Activated CD4-positive, alpha-beta T cell treated with anti-CD3 and anti-CD28 coated beads, Interleukin-2, amount 10 ng/mL, durations not matched to agents 7 days and 5 days (primary cell): ENCODE data around the gene NUDT3. TPM values are rescaled to one million over a fixed set of nuclear protein-coding genes. Genes with fewer than 3 reads are reported as not detected.
"Not testable (repeated sequence)": the region's sequence is repeated elsewhere in the genome, so short reads cannot be mapped to it uniquely, and the experiment has no call there.

ENCODE experiments used
- CTCF ChIA-PET: fragments of 350-600 bp; sonication (Branson Sonifier 250); formaldehyde crosslinking; loops from one replicate; lab custom pipeline; 2021; ENCODE audit warnings: antibody characterized with exemption; lab: Charles Lee
- POLR2A ChIA-PET: fragments of 350-600 bp; sonication (Branson Sonifier 250); formaldehyde crosslinking; loops from one replicate; lab custom pipeline; 2021; ENCODE audit warnings: antibody characterized with exemption; lab: Charles Lee
- DNase-seq: peaks from one replicate; pipeline ENCODE4 v3.0.0-alpha.2; 2020
- H3K27ac Mint-ChIP-seq: one replicate; pipeline ENCODE4 v1.8.0; 2021; ENCODE audit warnings: mild to moderate bottlenecking, moderate library complexity, mixed read lengths
- H3K27me3 Mint-ChIP-seq: one replicate; pipeline ENCODE4 v1.8.0; 2021; ENCODE audit warnings: mixed read lengths
- H3K36me3 Mint-ChIP-seq: one replicate; pipeline ENCODE4 v1.8.0; 2021; ENCODE audit warnings: low read depth, mixed read lengths
- H3K4me1 Mint-ChIP-seq: one replicate; pipeline ENCODE4 v1.8.0; 2021; ENCODE audit warnings: mixed read lengths
- H3K4me3 Mint-ChIP-seq: one replicate; pipeline ENCODE4 v1.8.0; 2021; ENCODE audit warnings: mild to moderate bottlenecking, moderate library complexity, mixed read lengths
- H3K9me3 Mint-ChIP-seq: one replicate; pipeline ENCODE4 v1.8.0; 2021; ENCODE audit warnings: mixed read lengths
- total RNA-seq, 2 experiments: library from RNA; stranded (reverse); gene quantifications; one replicate each; pipeline ENCODE4 v1.2.3, GENCODE V29; 2021

Gene NUDT3
- total RNA-seq, 2 experiments from 2014 or later, result 12.4 to 13.3 TPM

- H3K27me3 Mint-ChIP-seq, result no peaks in the 10 kb centered on the region
- ChIA-PET CTCF (interaction anchor here (1.4 kb wide), 1 partner anchor 42 kb away, joined by 3 read pairs; no protein-coding TSS in a partner anchor), POLR2A (no interaction called here)
- H3K9me3 Mint-ChIP-seq, result no peaks in the 10 kb centered on the region
- H3K4me3 Mint-ChIP-seq, result no peak overlapping the region
- H3K36me3 Mint-ChIP-seq, result peaks cover 11% of the 10 kb centered on the region
- DNase-seq, result no peak
- no peak overlapping the region for H3K27ac Mint-ChIP-seq
- H3K4me1 Mint-ChIP-seq, result peaks cover 10% of the 10 kb centered on the region
Observed at GRCh38 chr6:34278833-34279232, 113.6 kb downstream of the NUDT3 start.

DNA sequence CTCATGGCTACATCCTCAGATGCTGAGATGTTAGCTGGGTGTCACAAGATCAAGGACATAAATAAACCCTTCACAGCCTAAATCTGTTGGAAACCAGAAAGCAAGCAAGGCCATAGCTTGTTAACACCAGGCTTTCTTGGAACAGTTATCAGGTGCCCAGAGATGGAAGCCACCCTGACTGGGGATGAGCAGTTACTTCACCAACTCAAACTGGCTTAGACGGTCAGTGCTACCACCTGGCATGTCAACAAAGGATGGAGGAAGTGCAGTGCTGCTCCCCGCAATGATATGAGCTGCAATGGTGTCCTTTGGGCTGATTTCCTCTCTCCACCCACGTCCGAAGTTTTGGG, 114.7 kb downstream of the NUDT3 start:
- Mint-ChIP-seq H3K27me3 (no peaks in the 10 kb centered on the region), H3K36me3 (peaks cover 10% of the 10 kb centered on the region), H3K4me1 (peaks cover 10% of the 10 kb centered on the region), H3K27ac (no peak overlapping the region), H3K9me3 (no peaks in the 10 kb centered on the region), H3K4me3 (no peak overlapping the region)
- ChIA-PET CTCF (interaction anchor here (1.4 kb wide), 1 partner anchor 43 kb away, joined by 3 read pairs; no protein-coding TSS in a partner anchor), POLR2A (no interaction called here)
- DNase-seq, result no peak

GRCh38 chr6:34276881-34277762, 115.3 kb downstream of the NUDT3 start:
- peaks cover 10% of the 10 kb centered on the region for H3K36me3 Mint-ChIP-seq
- ChIA-PET POLR2A (no interaction called here), CTCF (no interaction called here)
- no peak overlapping the region for H3K27ac Mint-ChIP-seq
- no peaks in the 10 kb centered on the region for H3K27me3 Mint-ChIP-seq
- H3K9me3 Mint-ChIP-seq, result no peaks in the 10 kb centered on the region
- no peak overlapping the region for H3K4me3 Mint-ChIP-seq
- H3K4me1 Mint-ChIP-seq, result peaks cover 10% of the 10 kb centered on the region
- DNase-seq, result no peak

DNA sequence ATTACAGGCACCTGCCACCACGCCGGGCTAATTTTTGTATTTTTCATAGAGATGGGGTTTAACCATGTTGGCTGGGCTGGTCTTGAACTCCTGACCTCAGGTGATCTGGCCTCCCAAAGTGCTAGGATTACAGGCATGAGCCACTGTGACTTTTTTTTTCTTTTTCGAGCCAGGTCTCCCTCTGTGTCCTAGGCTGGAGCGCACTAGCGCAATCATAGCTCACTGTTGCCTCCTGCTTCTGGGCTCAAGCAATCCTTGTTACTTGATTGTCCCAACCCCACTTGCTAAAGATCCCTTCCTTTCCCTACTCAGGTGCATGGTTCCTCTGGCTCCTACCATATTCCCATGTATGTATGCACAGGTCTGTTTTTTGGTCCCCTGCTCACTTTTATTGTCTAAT, 116.3 kb downstream of the NUDT3 start:
- CTCF ChIA-PET, result no interaction called here

GRCh38 chr6:34275128-34275804, 117.2 kb downstream of the NUDT3 start:
- DNase-seq, result no peak
- ChIA-PET POLR2A (no interaction called here), CTCF (interaction anchor here (1.9 kb wide), 1 partner anchor 26 kb away, joined by 5 read pairs; the partner anchor contains the start of gene SMIM29)
- Mint-ChIP-seq H3K36me3 (peaks cover 4% of the 10 kb centered on the region), H3K4me1 (peaks cover 10% of the 10 kb centered on the region), H3K4me3 (no peak overlapping the region), H3K27ac (no peak overlapping the region), H3K9me3 (no peaks in the 10 kb centered on the region), H3K27me3 (no peaks in the 10 kb centered on the region)

More for the DNA sequence above, 116.3 kb downstream of the NUDT3 start:
- H3K36me3 Mint-ChIP-seq, result peaks cover 8% of the 10 kb centered on the region
- H3K27me3 Mint-ChIP-seq, result no peaks in the 10 kb centered on the region
- H3K9me3 Mint-ChIP-seq, result no peaks in the 10 kb centered on the region
- no peak overlapping the region for H3K4me3 Mint-ChIP-seq
- DNase-seq, result no peak
- no peak overlapping the region for H3K27ac Mint-ChIP-seq
- peaks cover 10% of the 10 kb centered on the region for H3K4me1 Mint-ChIP-seq
- POLR2A ChIA-PET, result no interaction called here

DNA sequence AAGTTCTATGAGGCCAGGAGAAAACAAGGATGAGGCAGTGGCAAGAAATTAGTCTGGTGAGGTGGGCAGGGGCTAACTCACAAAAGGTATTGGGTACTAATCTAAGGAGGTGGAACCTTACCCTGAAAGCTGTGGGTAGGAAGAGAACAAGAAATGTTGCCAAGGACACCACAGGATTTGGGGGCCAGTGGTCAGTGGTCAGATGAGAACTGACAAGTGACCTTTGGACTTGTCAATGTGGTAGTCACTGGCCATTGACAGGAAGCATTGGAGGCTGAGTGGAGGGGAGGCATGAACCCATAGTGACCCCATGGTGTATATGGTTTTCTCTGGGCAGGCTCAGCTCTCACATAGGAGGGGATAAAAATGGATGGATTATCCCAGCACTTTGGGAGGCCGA, 118.3 kb downstream of the NUDT3 start:
- Mint-ChIP-seq H3K4me3 (no peak overlapping the region), H3K4me1 (peaks cover 4% of the 10 kb centered on the region), H3K36me3 (no peaks in the 10 kb centered on the region), H3K27me3 (no peaks in the 10 kb centered on the region), H3K9me3 (no peaks in the 10 kb centered on the region), H3K27ac (no peak overlapping the region)
- ChIA-PET CTCF (interaction anchor here (0.6 to 1.9 kb wide), 3 partner anchors 10 to 148 kb away, joined by 4 to 5 read pairs (median 5); partner anchors contain the start of gene SMIM29), POLR2A (no interaction called here)
- no peak for DNase-seq

DNA sequence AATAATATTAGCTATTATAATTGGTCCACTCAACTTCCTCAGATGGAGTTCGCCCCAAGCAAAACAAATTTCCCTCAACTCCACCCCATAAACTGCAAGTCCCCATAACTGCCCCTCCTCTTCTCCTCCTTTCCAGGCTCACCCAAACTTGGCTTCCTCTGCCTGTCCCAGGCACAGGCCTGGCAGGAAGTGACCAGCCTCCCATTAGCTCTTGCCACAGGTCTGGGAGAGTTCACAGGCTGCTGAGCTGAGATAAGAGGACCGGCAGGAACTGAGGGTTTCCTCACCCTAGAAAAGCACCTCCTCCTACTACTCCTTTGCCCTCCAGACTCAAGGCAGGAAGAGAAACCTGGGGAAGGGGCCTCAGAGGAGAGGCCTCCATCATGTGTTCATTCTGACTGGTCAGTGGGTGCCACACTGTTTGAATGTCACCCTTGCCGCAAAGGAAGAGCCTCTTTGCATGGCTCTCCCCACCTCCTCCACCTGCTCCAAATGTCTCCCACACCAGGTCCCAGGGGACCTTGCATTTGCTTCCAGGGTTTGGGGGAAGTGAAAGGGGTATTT, 119.1 kb downstream of the NUDT3 start:
- H3K4me3 Mint-ChIP-seq, result no peak overlapping the region

DNA sequence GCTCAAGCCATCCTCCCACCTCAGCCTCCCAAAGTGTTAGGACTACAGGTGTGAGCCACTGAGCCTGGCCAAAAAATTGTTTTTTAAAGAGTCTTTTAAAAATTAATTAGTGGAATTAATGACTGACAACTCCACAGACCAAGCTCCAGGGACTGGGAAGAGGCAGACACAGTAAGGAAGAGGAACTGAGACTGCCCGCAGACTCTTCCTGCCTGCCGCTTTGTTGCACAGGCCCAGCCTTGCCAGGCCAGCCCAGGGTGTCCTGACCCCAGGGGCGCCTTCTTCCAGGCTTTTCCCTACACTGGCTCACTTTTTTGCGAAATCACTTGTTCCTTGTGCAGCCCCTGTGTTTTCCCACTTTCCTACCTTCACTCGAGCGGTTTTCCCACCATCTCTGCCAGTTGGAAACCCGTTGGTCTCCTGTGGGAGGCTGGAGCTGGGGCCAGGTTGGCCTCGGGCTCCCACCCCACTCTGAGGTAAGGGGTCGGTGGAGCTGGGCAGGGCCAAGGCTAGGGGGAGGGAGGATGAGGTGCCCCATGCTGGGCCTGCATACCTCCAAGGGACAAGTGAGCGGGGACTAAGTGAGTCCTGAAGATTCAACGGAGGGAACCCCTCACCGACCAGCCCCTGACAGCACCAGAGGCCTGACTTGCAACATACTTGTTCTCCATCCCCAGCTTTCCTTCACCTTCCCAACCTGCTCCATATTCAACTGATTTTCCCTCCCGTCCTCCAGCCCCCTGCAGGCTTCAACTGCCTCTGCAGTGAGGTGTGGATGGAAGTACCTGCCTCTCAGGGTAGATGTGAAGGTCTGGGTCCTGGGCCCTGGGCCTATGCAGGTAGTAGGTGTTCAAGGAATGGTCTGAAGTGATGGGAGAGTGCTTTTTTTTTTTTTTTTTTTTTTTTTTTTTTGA, 120.2 kb downstream of the NUDT3 start:
- H3K27me3 Mint-ChIP-seq, result no peaks in the 10 kb centered on the region
- H3K4me1 Mint-ChIP-seq, result no peaks in the 10 kb centered on the region
- POLR2A ChIA-PET, result interaction anchor here (0.6 kb wide), 1 partner anchor 23 kb away, joined by 5 read pairs; no protein-coding TSS in a partner anchor
- H3K36me3 Mint-ChIP-seq, result no peaks in the 10 kb centered on the region
- CTCF ChIA-PET, result interaction anchor here (1.7 kb wide), 1 partner anchor 8 kb away, joined by 4 read pairs; no protein-coding TSS in a partner anchor
- DNase-seq, result no peak
- H3K27ac Mint-ChIP-seq, result no peak overlapping the region
- no peak overlapping the region for H3K4me3 Mint-ChIP-seq
- H3K9me3 Mint-ChIP-seq, result no peaks in the 10 kb centered on the region

More for the DNA sequence above, 119.1 kb downstream of the NUDT3 start:
- H3K9me3 Mint-ChIP-seq, result no peaks in the 10 kb centered on the region
- H3K27me3 Mint-ChIP-seq, result no peaks in the 10 kb centered on the region
- H3K4me1 Mint-ChIP-seq, result no peaks in the 10 kb centered on the region
- no peak for DNase-seq
- H3K36me3 Mint-ChIP-seq, result no peaks in the 10 kb centered on the region
- ChIA-PET POLR2A (no interaction called here), CTCF (interaction anchor here (1.7 to 1.9 kb wide), 2 partner anchors 9 to 24 kb away, joined by 4 to 5 read pairs; partner anchors contain the start of gene SMIM29)
- no peak overlapping the region for H3K27ac Mint-ChIP-seq

DNA sequence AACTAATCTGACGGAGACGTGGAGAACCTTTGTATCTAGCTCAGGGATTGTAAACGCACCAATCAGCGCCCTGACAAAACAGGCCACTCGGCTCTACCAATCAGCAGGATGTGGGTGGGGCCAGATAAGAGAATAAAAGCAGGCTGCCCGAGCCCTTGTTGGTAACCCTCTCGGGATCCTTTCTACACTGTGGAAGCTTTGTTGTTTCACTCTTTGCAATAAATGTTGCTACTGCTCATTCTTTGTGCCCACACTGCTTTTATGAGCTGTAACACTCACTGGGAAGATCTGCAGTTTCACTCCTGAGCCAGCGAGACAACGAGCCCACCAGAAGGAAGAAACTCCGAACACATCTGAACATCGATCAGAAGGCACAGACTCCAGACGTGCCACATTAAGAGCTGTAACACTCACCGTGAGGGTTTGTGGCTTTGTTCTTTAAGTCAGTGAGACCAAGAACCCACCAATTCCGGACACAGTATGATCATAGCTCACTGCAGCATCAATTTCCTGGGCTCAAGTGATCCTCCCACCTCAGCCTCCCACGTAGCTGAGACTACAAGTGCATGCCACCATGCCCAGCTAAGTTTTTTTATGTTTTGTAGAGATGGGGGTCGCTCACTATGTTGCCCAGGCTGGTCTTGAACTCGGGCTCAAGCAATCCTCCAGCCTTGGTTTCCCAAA, 122.7 kb downstream of the NUDT3 start:
- H3K4me3 Mint-ChIP-seq, H3K27me3 Mint-ChIP-seq, H3K9me3 Mint-ChIP-seq, H3K27ac Mint-ChIP-seq, H3K36me3 Mint-ChIP-seq, DNase-seq, H3K4me1 Mint-ChIP-seq: not testable (repeated sequence)
- ChIA-PET CTCF (interaction anchor here (1.2 to 1.4 kb wide), 2 partner anchors 20 to 64 kb away, joined by 3 to 7 read pairs; no protein-coding TSS in a partner anchor), POLR2A (interaction anchor here (0.6 kb wide), 1 partner anchor 178 kb away, joined by 4 read pairs; no protein-coding TSS in a partner anchor)

- H3K27ac Mint-ChIP-seq, H3K4me1 Mint-ChIP-seq, DNase-seq, POLR2A ChIA-PET, H3K27me3 Mint-ChIP-seq, H3K4me3 Mint-ChIP-seq, H3K36me3 Mint-ChIP-seq, H3K9me3 Mint-ChIP-seq, CTCF ChIA-PET: not testable (repeated sequence)
Observed at GRCh38 chr6:34269132-34269531, 123.3 kb downstream of the NUDT3 start.

DNA sequence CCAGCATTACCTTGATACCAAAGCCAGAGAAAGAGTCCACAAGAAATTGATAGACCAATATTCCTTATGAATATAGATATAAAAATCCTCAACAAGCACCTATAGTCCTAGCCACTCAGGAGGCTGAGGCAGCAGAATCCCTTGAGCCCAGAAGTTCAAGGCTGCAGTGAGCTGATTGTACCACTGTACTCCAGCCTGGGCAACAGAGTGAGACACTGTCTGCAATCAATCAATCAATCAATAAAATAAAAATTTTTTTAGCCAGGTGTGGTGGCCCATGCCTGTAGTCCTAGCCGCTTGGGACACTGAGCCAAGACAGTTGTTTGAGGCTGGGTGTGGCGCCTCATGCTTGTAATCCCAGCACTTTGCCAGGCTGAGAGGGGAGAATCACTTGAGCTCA, 124.7 kb downstream of the NUDT3 start:
- H3K4me1 Mint-ChIP-seq, result no peaks in the 10 kb centered on the region
- CTCF ChIA-PET, result interaction anchor here (1.2 to 1.7 kb wide), 2 partner anchors 13 to 18 kb away, joined by 3 to 5 read pairs; partner anchors contain the start of gene SMIM29
- no peak overlapping the region for H3K27ac Mint-ChIP-seq
- no peak for DNase-seq
- no peaks in the 10 kb centered on the region for H3K36me3 Mint-ChIP-seq
- H3K4me3 Mint-ChIP-seq, result no peak overlapping the region
- no peaks in the 10 kb centered on the region for H3K27me3 Mint-ChIP-seq
- POLR2A ChIA-PET, result interaction anchor here (0.7 kb wide), 1 partner anchor 34 kb away, joined by 6 read pairs; no protein-coding TSS in a partner anchor
- no peaks in the 10 kb centered on the region for H3K9me3 Mint-ChIP-seq
